ENCODE measurements around the gene SF3B3.
"Not testable (repeated sequence)": the region's sequence is repeated elsewhere in the genome, so short reads cannot be mapped to it uniquely, and the experiment has no call there.

The SF3B3 gene

GRCh38 chr16:70569752-70570151 is 46.1 kb downstream of the SF3B3 start:
- DNase-seq = no peak

- DNase-seq = no peak
Observed at GRCh38 chr16:70570967-70571570, 47.5 kb downstream of the SF3B3 start.

- DNase-seq = no peak
Observed at GRCh38 chr16:70571623-70572022, 48.0 kb downstream of the SF3B3 start.

GRCh38 chr16:70572050-70572925 is 48.7 kb downstream of the SF3B3 start:
- DNase-seq = no peak

GRCh38 chr16:70572926-70573270 is 49.3 kb downstream of the SF3B3 start:
- DNase-seq = no peak

- DNase-seq = no peak
Observed at GRCh38 chr16:70573451-70574121, 50.0 kb downstream of the SF3B3 start.

- no peak for DNase-seq
Observed at GRCh38 chr16:70574595-70575271, 51.1 kb downstream of the SF3B3 start.

- DNase-seq = no peak
Observed at GRCh38 chr16:70575376-70575775, 51.8 kb downstream of the SF3B3 start.

GRCh38 chr16:70576431-70577255 is 53.0 kb downstream of the SF3B3 start:
- DNase-seq = no peak

GRCh38 chr16:70577256-70577698 is 53.7 kb downstream of the SF3B3 start:
- no peak for DNase-seq

GRCh38 chr16:70578035-70578434 is 54.4 kb downstream of the SF3B3 start:
- no peak for DNase-seq

GRCh38 chr16:70579248-70579647 is 55.6 kb downstream of the SF3B3 start:
- no peak for DNase-seq

GRCh38 chr16:70579648-70580630 is 56.3 kb downstream of the SF3B3 start:
- no peak for DNase-seq

- DNase-seq = no peak
Observed at GRCh38 chr16:70582280-70582978, 58.8 kb downstream of the SF3B3 start.

- DNase-seq = no peak
Observed at GRCh38 chr16:70586731-70587130, 63.1 kb downstream of the SF3B3 start.

GRCh38 chr16:70588565-70588964 is 64.9 kb downstream of the SF3B3 start:
- DNase-seq = no peak

- not testable (repeated sequence) for DNase-seq
Observed at GRCh38 chr16:70589416-70589815, 65.8 kb downstream of the SF3B3 start.

- no peak for DNase-seq
Observed at GRCh38 chr16:70589998-70590471, 66.4 kb downstream of the SF3B3 start.

GRCh38 chr16:70590722-70591415 is 67.3 kb downstream of the SF3B3 start:
- no peak for DNase-seq

- DNase-seq = no peak
Observed at GRCh38 chr16:70591615-70592014, 68.0 kb downstream of the SF3B3 start.

Measured in cortex of kidney (tissue), 1 donor.